ENCODE results near the gene SOX6. TPM values are rescaled to one million over a fixed set of nuclear protein-coding genes. Genes with fewer than 3 reads are reported as not detected.

SOX6 gene
- total RNA-seq, 1 experiment from 2014 or later, result 18.4 TPM

DNA sequence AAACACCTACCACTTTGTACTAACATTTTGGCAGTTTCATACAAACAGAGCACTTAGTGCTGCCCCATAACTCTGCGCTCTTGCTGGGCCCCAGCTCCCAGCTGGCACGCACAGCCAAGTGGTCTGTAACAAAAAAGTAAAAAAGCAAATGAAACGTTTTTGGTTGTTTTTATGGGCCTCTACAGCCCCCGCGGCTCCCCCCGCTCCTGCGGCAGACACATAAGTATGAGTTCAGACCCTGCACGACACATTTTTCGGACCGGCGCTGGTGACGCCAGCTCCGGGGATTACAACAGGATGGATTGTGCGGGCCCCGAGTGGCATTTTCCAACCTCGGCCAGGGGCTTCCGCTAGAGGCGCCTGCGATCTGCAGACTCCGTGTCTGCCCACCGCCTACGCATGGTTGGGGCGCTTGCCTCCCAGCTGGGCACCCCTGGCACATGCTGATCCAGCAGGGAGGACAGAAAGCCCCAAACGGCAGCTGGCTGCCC, 418.2 kb downstream of the SOX6 start:
- CTCF ChIA-PET, result interaction anchor here (0.6 kb wide), 1 partner anchor 671 kb away, joined by 6 read pairs; no protein-coding TSS in a partner anchor
- intact Hi-C loops (cut with micrococcal nuclease; ENCODE audit: unreplicated experiment), result no loop called here
- no TSS peak for BruUV-seq (replicated peaks)
- Mint-ChIP-seq H3K9me3 (ENCODE audit: low read depth, unreplicated experiment) (no peaks in the 10 kb centered on the region), H3K4me1 (ENCODE audit: low read depth, unreplicated experiment) (peaks cover 16% of the 10 kb centered on the region), H3K4me3 (ENCODE audit: low read depth, unreplicated experiment) (no peak overlapping the region), H3K27ac (ENCODE audit: unreplicated experiment) (no peak overlapping the region), H3K27me3 (ENCODE audit: unreplicated experiment) (no peaks in the 10 kb centered on the region), H3K36me3 (ENCODE audit: insufficient read depth, unreplicated experiment) (no peaks in the 10 kb centered on the region)
- no peak for DNase-seq
- TF ChIP-seq, protein P1, sequence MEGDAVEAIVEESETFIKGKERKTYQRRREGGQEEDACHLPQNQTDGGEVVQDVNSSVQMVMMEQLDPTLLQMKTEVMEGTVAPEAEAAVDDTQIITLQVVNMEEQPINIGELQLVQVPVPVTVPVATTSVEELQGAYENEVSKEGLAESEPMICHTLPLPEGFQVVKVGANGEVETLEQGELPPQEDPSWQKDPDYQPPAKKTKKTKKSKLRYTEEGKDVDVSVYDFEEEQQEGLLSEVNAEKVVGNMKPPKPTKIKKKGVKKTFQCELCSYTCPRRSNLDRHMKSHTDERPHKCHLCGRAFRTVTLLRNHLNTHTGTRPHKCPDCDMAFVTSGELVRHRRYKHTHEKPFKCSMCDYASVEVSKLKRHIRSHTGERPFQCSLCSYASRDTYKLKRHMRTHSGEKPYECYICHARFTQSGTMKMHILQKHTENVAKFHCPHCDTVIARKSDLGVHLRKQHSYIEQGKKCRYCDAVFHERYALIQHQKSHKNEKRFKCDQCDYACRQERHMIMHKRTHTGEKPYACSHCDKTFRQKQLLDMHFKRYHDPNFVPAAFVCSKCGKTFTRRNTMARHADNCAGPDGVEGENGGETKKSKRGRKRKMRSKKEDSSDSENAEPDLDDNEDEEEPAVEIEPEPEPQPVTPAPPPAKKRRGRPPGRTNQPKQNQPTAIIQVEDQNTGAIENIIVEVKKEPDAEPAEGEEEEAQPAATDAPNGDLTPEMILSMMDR (IDR thresholded peaks at IDR 0.05; ENCODE audit: unreplicated experiment), result no peak

DNA sequence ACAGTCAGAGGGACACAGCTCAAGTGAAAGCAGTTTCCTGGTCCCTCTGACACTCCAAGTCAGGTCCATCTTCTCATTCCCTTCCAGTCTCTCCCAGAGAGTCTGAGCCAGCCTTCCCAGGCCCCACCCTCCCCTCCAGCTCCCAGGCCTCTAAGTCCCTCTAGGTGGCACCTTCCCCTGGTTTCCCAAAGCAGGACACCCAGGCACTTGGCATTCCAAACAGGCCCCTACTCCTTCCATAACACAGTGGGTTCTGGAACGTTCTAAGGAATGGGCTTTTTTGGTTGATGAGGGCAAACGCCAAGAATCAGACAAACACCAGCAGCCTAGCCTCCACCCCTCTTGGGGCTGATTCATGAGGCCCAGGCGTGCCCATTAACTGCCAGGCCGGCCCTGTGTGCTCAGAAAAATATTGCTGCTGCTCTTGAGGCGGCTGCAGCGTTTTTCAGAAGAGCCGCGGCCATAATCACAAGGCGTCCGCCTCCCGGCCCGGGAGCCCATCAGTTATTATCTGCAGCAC, 418.7 kb downstream of the SOX6 start:
- Mint-ChIP-seq H3K27me3 (ENCODE audit: unreplicated experiment) (no peaks in the 10 kb centered on the region), H3K27ac (ENCODE audit: unreplicated experiment) (no peak overlapping the region), H3K36me3 (ENCODE audit: insufficient read depth, unreplicated experiment) (no peaks in the 10 kb centered on the region), H3K9me3 (ENCODE audit: low read depth, unreplicated experiment) (no peaks in the 10 kb centered on the region), H3K4me1 (ENCODE audit: low read depth, unreplicated experiment) (peaks cover 16% of the 10 kb centered on the region), H3K4me3 (ENCODE audit: low read depth, unreplicated experiment) (no peak overlapping the region)
- no peak for DNase-seq
- TF ChIP-seq, protein P1 (IDR thresholded peaks at IDR 0.05; ENCODE audit: unreplicated experiment), result no peak
- intact Hi-C loops (cut with micrococcal nuclease; ENCODE audit: unreplicated experiment), result no loop called here
- BruUV-seq (replicated peaks), result no TSS peak
- CTCF ChIA-PET, result interaction anchor here (0.6 to 0.7 kb wide), 2 partner anchors 123 to 672 kb away, joined by 3 to 6 read pairs; no protein-coding TSS in a partner anchor

- Mint-ChIP-seq H3K4me3 (ENCODE audit: low read depth, unreplicated experiment) (no peak overlapping the region), H3K27ac (ENCODE audit: unreplicated experiment) (no peak overlapping the region), H3K36me3 (ENCODE audit: insufficient read depth, unreplicated experiment) (no peaks in the 10 kb centered on the region), H3K4me1 (ENCODE audit: low read depth, unreplicated experiment) (peaks cover 16% of the 10 kb centered on the region), H3K27me3 (ENCODE audit: unreplicated experiment) (no peaks in the 10 kb centered on the region), H3K9me3 (ENCODE audit: low read depth, unreplicated experiment) (no peaks in the 10 kb centered on the region)
- TF ChIP-seq, protein P1 (IDR thresholded peaks at IDR 0.05; ENCODE audit: unreplicated experiment), result no peak
- CTCF ChIA-PET, result no interaction called here
- no peak for DNase-seq
- BruUV-seq (replicated peaks), result no TSS peak
- intact Hi-C loops (cut with micrococcal nuclease; ENCODE audit: unreplicated experiment), result no loop called here
Measured at GRCh38 chr11:15936011-15936410, 420.3 kb downstream of the SOX6 start.

DNA sequence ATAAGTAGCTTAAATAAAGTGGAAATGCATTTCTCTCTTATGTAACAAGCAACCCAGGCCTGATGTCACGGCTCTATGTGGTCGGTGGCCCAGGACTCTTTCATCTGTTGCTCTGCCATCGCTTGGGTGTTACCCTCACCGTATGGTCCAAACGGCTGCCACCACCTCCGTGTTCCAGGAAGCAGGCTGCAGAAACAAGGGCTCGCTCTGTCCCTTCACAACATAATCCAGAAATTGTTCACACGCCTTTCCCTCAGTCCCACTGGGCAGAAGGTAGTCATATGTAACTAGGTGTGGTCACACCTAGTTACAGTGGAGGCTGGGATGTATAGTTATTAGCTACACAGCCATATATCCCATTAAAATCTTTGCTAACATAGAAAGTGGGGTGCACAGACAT, 421.0 kb downstream of the SOX6 start:
- no TSS peak for BruUV-seq (replicated peaks)
- no peak overlapping the region for H3K27ac Mint-ChIP-seq (ENCODE audit: unreplicated experiment)
- CTCF ChIA-PET, result no interaction called here
- no peaks in the 10 kb centered on the region for H3K27me3 Mint-ChIP-seq (ENCODE audit: unreplicated experiment)
- no peaks in the 10 kb centered on the region for H3K9me3 Mint-ChIP-seq (ENCODE audit: low read depth, unreplicated experiment)
- intact Hi-C loops (cut with micrococcal nuclease; ENCODE audit: unreplicated experiment), result no loop called here
- H3K36me3 Mint-ChIP-seq (ENCODE audit: insufficient read depth, unreplicated experiment), result no peaks in the 10 kb centered on the region
- H3K4me3 Mint-ChIP-seq (ENCODE audit: low read depth, unreplicated experiment), result no peak overlapping the region
- H3K4me1 Mint-ChIP-seq (ENCODE audit: low read depth, unreplicated experiment), result peaks cover 16% of the 10 kb centered on the region
- DNase-seq, result no peak
- TF ChIP-seq, protein P1 (IDR thresholded peaks at IDR 0.05; ENCODE audit: unreplicated experiment), result no peak

Data from Calu3 (cell line).